K562 (cell line): ENCODE measurements around the gene FREM1. TPM values are rescaled to one million over a fixed set of nuclear protein-coding genes. Genes with fewer than 3 reads are reported as not detected.

ENCODE experiments used
- ATAC-seq: fragments of 200-7000 bp; cut with Tn5 transposase; 3 replicates; pipeline ENCODE4 v1.9.1; 2020; ENCODE audit warnings: moderate library complexity
- BruUV-seq: library from RNA; stranded (reverse); fragments of 400-500 nt; replicated peaks from 2 replicates; lab custom pipeline; 2021; lab: Mats Ljungman, UMichigan
- CTCF ChIA-PET: fragments of 300-600 bp; formaldehyde crosslinking; extraction: SDS; loops from one replicate; lab custom pipeline; 2021; ENCODE audit warnings: low intra/inter-chr PET ratio; lab: Yijun Ruan, JAX
- POLR2A ChIA-PET: fragments of 300-600, 350-650 bp; sonication (Branson Sonifier 250); formaldehyde crosslinking; extraction: SDS; loops from one replicate; lab custom pipeline; 2021; ENCODE audit warnings: antibody characterized with exemption, inconsistent platforms; lab: Yijun Ruan, JAX
- DNase-seq, 4 experiments: peaks; one replicate each; pipeline versions ENCODE4 v3.0.0 to v3.0.0-alpha.2; 2011 to 2018; ENCODE audit warnings: low spot score in 3 of 4, mixed read lengths in 3 of 4; ENCODE audit errors: extremely low read depth in 1 of 4
- FAIRE-seq: peaks from 2 replicates; lab custom pipeline; 2011; peaks lifted over from hg19 to GRCh38; lab: Jason Lieb, UNC
- H2AFZ ChIP-seq: 2 replicates; pipeline ENCODE4 v1.6.0; 2011; ENCODE audit warnings: low read depth, low read length, control low read depth, inconsistent platforms
- H3K27ac ChIP-seq: fragments of 200-600 bp; 3 replicates; pipeline ENCODE4 v1.8.0; 2011; ENCODE audit warnings: low read depth, mild to moderate bottlenecking, control low read depth, inconsistent platforms, low read length, moderate library complexity, mixed read lengths; ENCODE audit errors: extremely low read depth
- H3K27me3 ChIP-seq, 2 experiments: fragments of 300-600 bp in 1 of 2; 2 replicates in 1 of 2; 3 replicates in 1 of 2; pipeline versions ENCODE4 v1.6.0 to v1.8.0; 2011; ENCODE audit warnings: inconsistent platforms in 2 of 2, low read length in 2 of 2, mild to moderate bottlenecking in 1 of 2, mixed read lengths in 1 of 2, moderate library complexity in 1 of 2; ENCODE audit not compliant: control insufficient read depth in 2 of 2, insufficient read depth in 2 of 2
- H3K36me3 ChIP-seq: fragments of 300-600 bp; 3 replicates; pipeline ENCODE4 v1.8.0; 2011; ENCODE audit warnings: mild to moderate bottlenecking, low read length, inconsistent platforms; ENCODE audit not compliant: control insufficient read depth, insufficient read depth
- H3K4me1 ChIP-seq, 2 experiments: fragments of 200-600 bp in 1 of 2; replicated peaks in 1 of 2; 2 replicates in 1 of 2; 3 replicates in 1 of 2; pipeline versions ENCODE4 v1.5.1 to v1.8.0; 2011; ENCODE audit warnings: inconsistent platforms in 2 of 2, low read length in 2 of 2, mild to moderate bottlenecking in 1 of 2, mixed read lengths in 1 of 2, moderate library complexity in 1 of 2; ENCODE audit not compliant: control insufficient read depth in 2 of 2, insufficient read depth in 2 of 2
- H3K4me2 ChIP-seq: 2 replicates; pipeline ENCODE4 v1.6.1; 2011; ENCODE audit warnings: low read length, control low read depth, inconsistent platforms, mixed read lengths; ENCODE audit not compliant: insufficient read depth
- H3K4me3 ChIP-seq: fragments of 200-600 bp; sonication (generic), shearing (Covaris generic); 2 replicates; pipeline ENCODE4 v1.5.1; 2016; ENCODE audit warnings: control low read depth, inconsistent platforms
- H3K79me2 ChIP-seq: fragments of 200-600 bp; 3 replicates; pipeline ENCODE4 v1.8.0; 2011; ENCODE audit warnings: low read length, inconsistent platforms; ENCODE audit not compliant: control insufficient read depth, insufficient read depth
- H3K9ac ChIP-seq, 2 experiments: 2 replicates each; pipeline versions ENCODE4 v1.6.0 to v1.6.1; 2011; ENCODE audit warnings: low read depth in 2 of 2, low read length in 2 of 2, control low read depth in 1 of 2, inconsistent platforms in 1 of 2, mild to moderate bottlenecking in 1 of 2, mixed read lengths in 1 of 2; ENCODE audit not compliant: insufficient read depth in 1 of 2
- H3K9me1 ChIP-seq: one replicate; pipeline ENCODE4 v1.6.0; 2011; ENCODE audit warnings: inconsistent platforms, mild to moderate bottlenecking, low read length, moderate library complexity; ENCODE audit not compliant: control insufficient read depth, insufficient read depth
- H3K9me3 ChIP-seq: replicated peaks from 2 replicates; pipeline ENCODE4 v1.5.1; 2011; ENCODE audit warnings: low read depth, low read length, inconsistent platforms; ENCODE audit not compliant: control insufficient read depth, insufficient read depth
- H4K20me1 ChIP-seq: replicated peaks from 2 replicates; pipeline ENCODE4 v1.6.1; 2011; ENCODE audit warnings: low read length, inconsistent platforms, mixed read lengths; ENCODE audit not compliant: control insufficient read depth, insufficient read depth
- ATF7 ChIP-seq: fragments of 450-650 bp; IDR thresholded peaks from 2 replicates; pipeline ENCODE4 v1.7.1; 2014; ENCODE audit warnings: mild to moderate bottlenecking, moderate library complexity
- CHD7 ChIP-seq: fragments of 200-600 bp; sonication (generic); IDR thresholded peaks from one replicate; pipeline ENCODE4 v1.6.1; 2012; ENCODE audit warnings: mild to moderate bottlenecking, low read depth, low read length, inconsistent platforms
- ELF4 ChIP-seq: fragments of 450-650 bp; formaldehyde crosslinking; IDR thresholded peaks from 2 replicates; pipeline ENCODE4 v1.4.0; 2022; ENCODE audit warnings: missing genetic modification characterization
- KLF1 ChIP-seq: fragments of 450-650 bp; IDR thresholded peaks from 2 replicates; pipeline ENCODE4 v1.6.1; 2016; ENCODE audit warnings: missing genetic modification characterization, missing compliant biosample characterization
- L3MBTL2 ChIP-seq: fragments of 450-650 bp; IDR thresholded peaks from 2 replicates; pipeline ENCODE4 v1.6.1; 2016; ENCODE audit warnings: mild to moderate bottlenecking, moderate library complexity
- PATZ1 ChIP-seq: fragments of 250-450 bp; sonication (Bioruptor Pico); IDR thresholded peaks from 2 replicates; pipeline ENCODE4 v1.5.0; 2020; ENCODE audit warnings: mild to moderate bottlenecking, borderline replicate concordance
- SAFB ChIP-seq: fragments of 200-400 bp; formaldehyde crosslinking; IDR thresholded peaks from 2 replicates; pipeline ENCODE4 v1.6.1; 2017; ENCODE audit warnings: low read depth, low read length, borderline replicate concordance
- SAP30 ChIP-seq: fragments of 200-600 bp; sonication (generic); IDR thresholded peaks from 2 replicates; pipeline ENCODE4 v1.6.1; 2012; ENCODE audit warnings: borderline replicate concordance, low read depth, mild to moderate bottlenecking, moderate library complexity, low read length, control low read depth, inconsistent platforms; ENCODE audit not compliant: insufficient read depth, poor library complexity, severe bottlenecking
- TSC22D4 ChIP-seq: fragments of 450-650 bp; IDR thresholded peaks from 2 replicates; pipeline ENCODE4 v1.6.1; 2016; ENCODE audit warnings: missing genetic modification characterization, missing biosample characterization, control low read depth
- ZNF79 ChIP-seq: fragments of 250-450 bp; sonication (Bioruptor Pico); IDR thresholded peaks from 2 replicates; pipeline ENCODE4 v1.4.0; 2020; ENCODE audit warnings: low read depth, mild to moderate bottlenecking, moderate library complexity
- WGBS: fragments of 100-300 bp; shearing (Covaris generic); methylation state at CpG from one replicate; pipeline ENCODE4 v1.1.6; 2016; ENCODE audit warnings: low coverage, mixed read lengths; ENCODE audit not compliant: insufficient coverage; ENCODE audit errors: missing lambda C conversion rate; 5-methylcytosine and 5-hydroxymethylcytosine counted together
- in situ Hi-C: fragments of 300-500 bp; cut with MboI; formaldehyde crosslinking; loops from 4 replicates; pipeline ENCODE4 v1.15.0; 2018; ENCODE audit warnings: inconsistent platforms, mixed read lengths
- intact Hi-C: fragments of 100-400 bp; cut with micrococcal nuclease; formaldehyde crosslinking; loops from 2 replicates; pipeline ENCODE4 v1.14.2; 2022
- polyA plus RNA-seq, 8 experiments: library from polyadenylated mRNA; depleted of rRNA in 4 of 8; stranded (reverse) in 5 of 8; unstranded in 3 of 8; fragments of >200 nt; fragmentation: Nextera tagmentation in 2 of 8; fragmentation: Illumina TruSeq in 1 of 8; extraction: Ambion mirVana in 2 of 8; extraction: Trizol in 1 of 8; gene quantifications; 2 replicates each; pipeline versions ENCODE4 v1.2.1 to v1.2.3, GENCODE V29; 2011 to 2014; ENCODE audit warnings: inconsistent platforms in 1 of 8, missing spikeins in 1 of 8
- total RNA-seq, 7 experiments: library from RNA; depleted of rRNA in 6 of 7; stranded (reverse); fragments of >200 nt in 6 of 7; fragmentation: Illumina TruSeq in 2 of 7; extraction: Trizol in 2 of 7; gene quantifications; 2 replicates each; pipeline versions ENCODE4 v1.2.1 to v1.2.3, GENCODE V29; 2011 to 2021; ENCODE audit warnings: low replicate concordance in 1 of 7

Gene FREM1
- total and polyA plus RNA-seq, 9 of the 15 experiments (the other 6 are each of a cell fraction or from before 2014, with no cell fraction given), result 0.03 to 0.24 (median 0.13) TPM; not detected in 2

- Histone ChIP-seq H3K27ac (no peak overlapping the region), H2AFZ (no peak overlapping the region), H3K79me2 (no peaks in the 10 kb centered on the region), H3K9me3 (no peaks in the 10 kb centered on the region), H3K27me3 (no peaks in the 10 kb centered on the region; a peak in 1 of 5 replicates), H3K36me3 (no peaks in the 10 kb centered on the region), H3K9me1 (no peaks in the 10 kb centered on the region), H4K20me1 (no peaks in the 10 kb centered on the region), H3K4me2 (no peak overlapping the region), H3K4me1 (peaks cover 0 to 11% of the 10 kb centered on the region in 2 experiments; a peak in 3 of 5 replicates), H3K9ac (no peak overlapping the region), H3K4me3 (no peak overlapping the region)
- CTCF ChIA-PET, result interaction anchor here (0.7 kb wide), 1 partner anchor 18 kb away, joined by 3 read pairs; no protein-coding TSS in a partner anchor
- POLR2A ChIA-PET, result no interaction called here
- no peak for DNase-seq
- BruUV-seq, result no TSS peak
- intact Hi-C loops, result no loop called here
- 20% methylated on average over 4 of the region's 5 CpGs for WGBS
- no peak for ATAC-seq
- in situ Hi-C loops, result no loop called here
- no peak for FAIRE-seq
- TF ChIP-seq CHD7 (no peak), ELF4 (CRISPR knock-in tag) (no peak), ZNF79 (CRISPR knock-in tag) (no peak), PATZ1 (CRISPR knock-in tag) (no peak), ATF7 (no peak), TSC22D4 (tag) (no peak), SAFB (no peak), L3MBTL2 (no peak), SAP30 (no peak), KLF1 (tag) (no peak)
Measured at GRCh38 chr9:14906000-14906399, 4.2 kb downstream of the FREM1 start.
